Stimulated activated CD4-positive, alpha-beta T cell treated with anti-CD3 and anti-CD28 coated beads, TNF-alpha, amount 100 ng/mL, for 4 hours (primary cell): Measurements from ENCODE around the gene C1orf21.

Source experiments
- DNase-seq, 3 experiments: peaks; one replicate each; pipeline ENCODE4 v3.0.0-alpha.2; 2020; ENCODE audit warnings: low read depth in 3 of 3

The C1orf21 gene

GRCh38 chr1:184485751-184486723 lies 99.2 kb downstream of the C1orf21 start:
- DNase-seq = no peak

GRCh38 chr1:184486761-184487445 lies 100.1 kb downstream of the C1orf21 start:
- DNase-seq = no peak

- no peak for DNase-seq
Measured at GRCh38 chr1:184487531-184488193, 100.8 kb downstream of the C1orf21 start.

- DNase-seq = no peak
Measured at GRCh38 chr1:184489908-184490307, 103.1 kb downstream of the C1orf21 start.

GRCh38 chr1:184492536-184492935 lies 105.7 kb downstream of the C1orf21 start:
- no peak for DNase-seq

- DNase-seq = no peak
Measured at GRCh38 chr1:184493987-184494388, 107.2 kb downstream of the C1orf21 start.

- DNase-seq = no peak
Measured at GRCh38 chr1:184494929-184495328, 108.1 kb downstream of the C1orf21 start.

- DNase-seq = no peak
Measured at GRCh38 chr1:184497959-184498723, 111.3 kb downstream of the C1orf21 start.

GRCh38 chr1:184499616-184500015 lies 112.8 kb downstream of the C1orf21 start:
- DNase-seq = no peak

GRCh38 chr1:184502161-184502560 lies 115.3 kb downstream of the C1orf21 start:
- no peak for DNase-seq

- DNase-seq = no peak
Measured at GRCh38 chr1:184503221-184503749, 116.5 kb downstream of the C1orf21 start.

GRCh38 chr1:184504040-184504954 lies 117.5 kb downstream of the C1orf21 start:
- DNase-seq = no peak

GRCh38 chr1:184504955-184505338 lies 118.1 kb downstream of the C1orf21 start:
- DNase-seq = no peak

GRCh38 chr1:184506481-184506880 lies 119.7 kb downstream of the C1orf21 start:
- no peak for DNase-seq

- no peak for DNase-seq
Measured at GRCh38 chr1:184507165-184507564, 120.3 kb downstream of the C1orf21 start.

GRCh38 chr1:184507604-184508280 lies 120.9 kb downstream of the C1orf21 start:
- DNase-seq = no peak

GRCh38 chr1:184509105-184509504 lies 122.3 kb downstream of the C1orf21 start:
- no peak for DNase-seq

GRCh38 chr1:184510110-184510509 lies 123.3 kb downstream of the C1orf21 start:
- DNase-seq = no peak

- no peak for DNase-seq
Measured at GRCh38 chr1:184512724-184513123, 125.9 kb downstream of the C1orf21 start.

- DNase-seq = no peak
Measured at GRCh38 chr1:184513421-184513820, 126.6 kb downstream of the C1orf21 start.
